Endothelial cell of umbilical vein (primary cell): ENCODE data around the gene NDUFS6.

Source experiments
- CTCF ChIP-seq, 2 donors: IDR thresholded peaks; 1 replicate in 1 of 2; 2 replicates in 1 of 2; pipeline ENCODE4 v1.5.1; 2011; ENCODE audit warnings: low read length in 2 of 2, mild to moderate bottlenecking in 2 of 2, moderate library complexity in 2 of 2, control low read depth in 1 of 2, inconsistent platforms in 1 of 2, low read depth in 1 of 2; ENCODE audit not compliant: insufficient read depth in 1 of 2; ENCODE audit errors: extremely low read depth in 1 of 2
- EZH2 ChIP-seq: IDR thresholded peaks from 2 replicates; pipeline ENCODE4 v1.6.1; 2012; ENCODE audit warnings: borderline replicate concordance, low read depth, mild to moderate bottlenecking, moderate library complexity, low read length, inconsistent platforms; ENCODE audit not compliant: severe bottlenecking
- FOS ChIP-seq: IDR thresholded peaks from 2 replicates; pipeline ENCODE4 v1.6.1; 2011; ENCODE audit warnings: mild to moderate bottlenecking, low read length, moderate library complexity, borderline replicate concordance; ENCODE audit not compliant: insufficient read depth
- GATA2 ChIP-seq: IDR thresholded peaks from 2 replicates; pipeline ENCODE4 v1.7.0; 2011; ENCODE audit warnings: low read depth, mild to moderate bottlenecking, moderate library complexity, mixed read lengths, low read length; ENCODE audit not compliant: insufficient read length, insufficient read depth
- MYC ChIP-seq: IDR thresholded peaks from one replicate; pipeline ENCODE4 v1.6.1; 2011; ENCODE audit warnings: mild to moderate bottlenecking, low read depth, low read length
- POLR2A ChIP-seq: IDR thresholded peaks from 2 replicates; pipeline ENCODE4 v1.6.1; 2012; ENCODE audit warnings: low read depth, mild to moderate bottlenecking, control low read depth, low read length
- POLR2AphosphoS5 ChIP-seq: IDR thresholded peaks from 2 replicates; pipeline ENCODE4 v1.6.1; 2012; ENCODE audit warnings: low read depth, mild to moderate bottlenecking, control low read depth, low read length, moderate library complexity; ENCODE audit not compliant: insufficient read depth
- TF ChIP-seq, protein P1 (sequence below): IDR thresholded peaks from 2 replicates; pipeline ENCODE4 v1.6.1; 2011; ENCODE audit not compliant: insufficient read depth, insufficient read length

DNA sequence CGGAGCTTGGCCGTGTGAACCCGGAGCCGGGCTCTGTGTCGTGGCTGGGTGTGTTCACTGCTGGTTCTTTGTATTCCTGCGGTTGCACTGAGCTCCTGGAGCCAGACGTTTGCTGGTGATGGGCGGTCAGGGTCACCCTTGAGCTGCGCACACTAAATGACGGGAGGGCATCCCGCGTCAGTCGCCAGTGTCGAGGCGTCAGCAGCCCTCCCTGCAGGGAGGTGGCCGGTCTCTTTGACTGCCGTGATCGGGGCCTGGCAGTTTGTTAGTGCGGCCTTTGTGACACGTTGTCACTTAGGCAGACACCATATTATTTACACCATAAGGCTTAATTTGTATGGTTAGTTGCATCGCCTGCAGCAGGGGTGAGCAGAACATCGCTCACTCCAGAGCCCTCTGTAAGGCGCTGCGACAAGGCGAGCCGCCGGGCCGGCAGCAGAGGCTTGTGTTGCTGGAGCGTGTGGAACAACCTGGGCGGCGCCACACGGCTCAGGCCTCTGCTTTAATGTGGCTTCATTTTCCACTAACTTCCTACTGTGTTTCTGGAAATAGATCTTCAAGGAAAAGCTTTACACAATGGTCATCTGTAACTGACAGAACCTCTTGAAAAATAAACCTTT, 8.3 kb downstream of the NDUFS6 start:
- no peak for TF ChIP-seq CTCF (IDR thresholded peaks at IDR 0.05; ENCODE audit: extremely low read depth in 1 of 2, insufficient read depth in 1 of 2, low read depth in 1 of 2, low read length in 2 of 2)
- TF ChIP-seq EZH2 = no peak
- no peak for TF ChIP-seq POLR2A
- TF ChIP-seq GATA2 = no peak
- TF ChIP-seq POLR2AphosphoS5 = no peak
- TF ChIP-seq, protein P1, sequence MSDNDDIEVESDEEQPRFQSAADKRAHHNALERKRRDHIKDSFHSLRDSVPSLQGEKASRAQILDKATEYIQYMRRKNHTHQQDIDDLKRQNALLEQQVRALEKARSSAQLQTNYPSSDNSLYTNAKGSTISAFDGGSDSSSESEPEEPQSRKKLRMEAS = no peak
- TF ChIP-seq MYC = no peak
- TF ChIP-seq FOS = no peak
